ENCODE measurements around the gene RNF5. TPM values are rescaled to one million over a fixed set of nuclear protein-coding genes. Genes with fewer than 3 reads are reported as not detected.

Gene RNF5
- total RNA-seq, 1 experiment from 2014 or later: 45.9 TPM

DNA sequence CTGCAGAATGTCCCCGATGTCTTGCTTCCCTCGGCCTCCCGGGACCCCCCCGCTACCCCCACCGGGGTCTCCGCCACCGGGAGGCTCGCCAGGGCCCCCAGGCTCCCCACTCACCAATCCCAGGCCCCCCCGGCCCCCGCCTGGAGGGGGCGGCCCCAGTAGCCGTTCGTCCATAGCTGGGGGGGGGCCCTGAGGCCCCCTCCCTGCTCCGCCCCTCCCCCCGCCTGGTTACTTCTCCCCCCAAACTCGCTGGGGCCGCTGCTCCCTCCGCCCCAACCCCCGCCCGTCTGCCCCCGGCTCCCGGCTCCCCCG lies 11.5 kb downstream of the RNF5 start:
- ChIA-PET CTCF (no interaction called here), POLR2A (interaction anchor here (1.0 to 1.2 kb wide), 2 partner anchors 11 to 62 kb away, joined by 3 to 4 read pairs; partner anchors contain the start of gene ATF6B), RAD21 (ENCODE audit: low non-redundant PET in 1 of 2, low total read pairs in 2 of 2, uncharacterized antibody in 2 of 2, unreplicated experiment in 2 of 2) (no interaction called here)
- TF ChIP-seq ELF1 (IDR thresholded peaks at IDR 0.05; ENCODE audit: borderline replicate concordance, low read depth) (no peak), RAD21 (IDR thresholded peaks at IDR 0.05; ENCODE audit: low read depth) (no peak), SP1 (IDR thresholded peaks at IDR 0.05; ENCODE audit: low read depth) (no peak), SIN3A (IDR thresholded peaks at IDR 0.05; ENCODE audit: low read depth) (no peak), YY1 (IDR thresholded peaks at IDR 0.05; ENCODE audit: extremely low read depth, insufficient replicate concordance, low read depth, low read length) (no peak), MAX (IDR thresholded peaks at IDR 0.05) (no peak), EZH2 (IDR thresholded peaks at IDR 0.05) (no peak), TCF7L2 (IDR thresholded peaks at IDR 0.05; ENCODE audit: borderline replicate concordance, extremely low read depth, insufficient read depth, insufficient read length) (no peak), POLR2AphosphoS5 (IDR thresholded peaks at IDR 0.05; ENCODE audit: low read depth, low read length) (no peak), ZNF274 (IDR thresholded peaks at IDR 0.05; ENCODE audit: low read depth, low read length) (no peak)
- Histone ChIP-seq H2AFZ (ENCODE audit: low read depth, low read length, poor library complexity, severe bottlenecking) (no peak overlapping the region), H3K79me2 (ENCODE audit: insufficient read depth, low read length) (peaks cover 13% of the 10 kb centered on the region), H3K36me3 (ENCODE audit: control insufficient read depth in 1 of 2, insufficient read depth in 2 of 2, low read length in 2 of 2) (peaks cover 0 to 3% of the 10 kb centered on the region in 2 experiments; a peak in 2 of 4 replicates), H3K27ac (ENCODE audit: low read depth, low read length) (peak overlapping the region; percentile 81), H3K4me2 (ENCODE audit: low read length) (peak overlapping the region; percentile 81), H3K4me3 (replicated peaks in 1 of 2; ENCODE audit: low read depth in 1 of 2, low read length in 2 of 2) (peak overlapping the region; percentile 80 to 84), H3K4me1 (ENCODE audit: control insufficient read depth in 1 of 2, insufficient read depth in 2 of 2, low read length in 2 of 2) (peaks cover 20 to 61% of the 10 kb centered on the region in 2 experiments), H3K9me2 (ENCODE audit: insufficient read depth) (no peaks in the 10 kb centered on the region), H3K27me3 (ENCODE audit: insufficient read depth, low read length) (no peaks in the 10 kb centered on the region), H3K9ac (ENCODE audit: low read length) (peak overlapping the region; percentile 87), H3K9me3 (ENCODE audit: control insufficient read depth in 1 of 2, insufficient read depth in 1 of 2, low read depth in 1 of 2, low read length in 2 of 2) (no peaks in the 10 kb centered on the region), H4K20me1 (ENCODE audit: insufficient read depth) (no peaks in the 10 kb centered on the region)
- ATAC-seq (peak; percentile 5; the same call in 1 of the 2 replicates), DNase-seq (ENCODE audit: low read depth, low spot score) (no peak)
- BruUV-seq (replicated peaks): no TSS peak
- intact Hi-C loops (cut with micrococcal nuclease): no loop called here
